Coronary artery (tissue), 2 donors: ENCODE results near the gene FNDC8.
"Not testable (repeated sequence)": the region's sequence is repeated elsewhere in the genome, so short reads cannot be mapped to it uniquely, and the experiment has no call there.

Source experiments
- DNase-seq: peaks from one replicate; pipeline ENCODE4 v3.0.0-alpha.2; 2017; ENCODE audit warnings: low spot score
- H3K27ac ChIP-seq, 2 donors: fragments of 200-600 bp; sonication (generic); one replicate each; pipeline ENCODE4 v1.5.1; 2016 to 2019
- H3K4me3 ChIP-seq: fragments of 200-600 bp; sonication (generic); 2 replicates; pipeline ENCODE4 v1.5.1; 2016; ENCODE audit warnings: mild to moderate bottlenecking, moderate library complexity
- CTCF ChIP-seq: fragments of 200-600 bp; sonication (generic); IDR thresholded peaks from one replicate; pipeline ENCODE4 v1.5.1; 2019; ENCODE audit warnings: antibody characterized with exemption

FNDC8 gene

GRCh38 chr17:35144840-35145239, 23.4 kb downstream of the FNDC8 start:
- TF ChIP-seq CTCF, result no peak
- no peak overlapping the region for H3K27ac ChIP-seq

GRCh38 chr17:35146214-35146833, 24.9 kb downstream of the FNDC8 start:
- TF ChIP-seq CTCF, result no peak
- H3K4me3 ChIP-seq, result no peak overlapping the region
- DNase-seq, result no peak
- H3K27ac ChIP-seq, result no peak overlapping the region

More at GRCh38 chr17:35144840-35145239, 23.4 kb downstream of the FNDC8 start:
- no peak for DNase-seq
- no peak overlapping the region for H3K4me3 ChIP-seq

- no peak for TF ChIP-seq CTCF
- peak within 1 kb of the TSS; percentile 28 for H3K4me3 ChIP-seq
- no peak for DNase-seq
- peak within 1 kb of the TSS; percentile 67 to 68 for H3K27ac ChIP-seq
These were observed 26.0 kb downstream of the FNDC8 start, which contains the start of gene UNC45B for GRCh38 chr17:35147375-35147905. UNC45B (plus strand) TSS chr17:35147817; CDS start chr17:35148264, 447 bp downstream.

- Histone ChIP-seq H3K27ac (peak overlapping the region; percentile 67 to 68), H3K4me3 (peak overlapping the region; percentile 28)
- TF ChIP-seq CTCF, result no peak
- peak; percentile 50 for DNase-seq
These were observed 26.7 kb downstream of the FNDC8 start for GRCh38 chr17:35148144-35148543.

GRCh38 chr17:35149941-35150340, 28.5 kb downstream of the FNDC8 start:
- peak; percentile 57 for DNase-seq
- no peak overlapping the region for H3K27ac ChIP-seq
- TF ChIP-seq CTCF, result no peak
- H3K4me3 ChIP-seq, result no peak overlapping the region

- H3K27ac ChIP-seq, DNase-seq: not testable (repeated sequence)
These were observed 29.7 kb downstream of the FNDC8 start for GRCh38 chr17:35151080-35151479.

GRCh38 chr17:35152421-35153140, 31.2 kb downstream of the FNDC8 start:
- no peak for TF ChIP-seq CTCF
- Histone ChIP-seq H3K27ac (no peak overlapping the region), H3K4me3 (no peak overlapping the region)
- DNase-seq, result no peak

More at GRCh38 chr17:35151080-35151479, 29.7 kb downstream of the FNDC8 start:
- not testable (repeated sequence) for H3K4me3 ChIP-seq
